ENCODE measurements around the gene EEA1. TPM values are rescaled to one million over a fixed set of nuclear protein-coding genes. Genes with fewer than 3 reads are reported as not detected.

The EEA1 gene
- total RNA-seq, 1 experiment from 2014 or later, result 27.4 TPM

GRCh38 chr12:92905258-92905810, 23.8 kb downstream of the EEA1 start:
- Mint-ChIP-seq H3K27me3 (ENCODE audit: unreplicated experiment) (no peaks in the 10 kb centered on the region), H3K27ac (ENCODE audit: unreplicated experiment) (no peak overlapping the region), H3K4me3 (ENCODE audit: low read depth, unreplicated experiment) (no peak overlapping the region), H3K36me3 (ENCODE audit: insufficient read depth, unreplicated experiment) (no peaks in the 10 kb centered on the region), H3K4me1 (ENCODE audit: low read depth, unreplicated experiment) (no peaks in the 10 kb centered on the region), H3K9me3 (ENCODE audit: low read depth, unreplicated experiment) (peaks cover 2% of the 10 kb centered on the region)
- no TSS peak for BruUV-seq (replicated peaks)
- CTCF ChIA-PET, result no interaction called here
- TF ChIP-seq CTCF (IDR thresholded peaks at IDR 0.05; ENCODE audit: unreplicated experiment), result no peak
- DNase-seq, result no peak
- intact Hi-C loops (cut with micrococcal nuclease; ENCODE audit: unreplicated experiment), result no loop called here

- H3K4me3 Mint-ChIP-seq (ENCODE audit: low read depth, unreplicated experiment), result no peak overlapping the region
- no peak for TF ChIP-seq CTCF (IDR thresholded peaks at IDR 0.05; ENCODE audit: unreplicated experiment)
- intact Hi-C loops (cut with micrococcal nuclease; ENCODE audit: unreplicated experiment), result no loop called here
- H3K27me3 Mint-ChIP-seq (ENCODE audit: unreplicated experiment), result no peaks in the 10 kb centered on the region
- DNase-seq, result no peak
- peaks cover 16% of the 10 kb centered on the region for H3K4me1 Mint-ChIP-seq (ENCODE audit: low read depth, unreplicated experiment)
- H3K9me3 Mint-ChIP-seq (ENCODE audit: low read depth, unreplicated experiment), result no peaks in the 10 kb centered on the region
- H3K27ac Mint-ChIP-seq (ENCODE audit: unreplicated experiment), result no peak overlapping the region
- no TSS peak for BruUV-seq (replicated peaks)
- CTCF ChIA-PET, result interaction anchor here (0.7 kb wide), 1 partner anchor 444 kb away, joined by 3 read pairs; no protein-coding TSS in a partner anchor
- no peaks in the 10 kb centered on the region for H3K36me3 Mint-ChIP-seq (ENCODE audit: insufficient read depth, unreplicated experiment)
These were observed 28.2 kb downstream of the EEA1 start for GRCh38 chr12:92900941-92901340.

DNA sequence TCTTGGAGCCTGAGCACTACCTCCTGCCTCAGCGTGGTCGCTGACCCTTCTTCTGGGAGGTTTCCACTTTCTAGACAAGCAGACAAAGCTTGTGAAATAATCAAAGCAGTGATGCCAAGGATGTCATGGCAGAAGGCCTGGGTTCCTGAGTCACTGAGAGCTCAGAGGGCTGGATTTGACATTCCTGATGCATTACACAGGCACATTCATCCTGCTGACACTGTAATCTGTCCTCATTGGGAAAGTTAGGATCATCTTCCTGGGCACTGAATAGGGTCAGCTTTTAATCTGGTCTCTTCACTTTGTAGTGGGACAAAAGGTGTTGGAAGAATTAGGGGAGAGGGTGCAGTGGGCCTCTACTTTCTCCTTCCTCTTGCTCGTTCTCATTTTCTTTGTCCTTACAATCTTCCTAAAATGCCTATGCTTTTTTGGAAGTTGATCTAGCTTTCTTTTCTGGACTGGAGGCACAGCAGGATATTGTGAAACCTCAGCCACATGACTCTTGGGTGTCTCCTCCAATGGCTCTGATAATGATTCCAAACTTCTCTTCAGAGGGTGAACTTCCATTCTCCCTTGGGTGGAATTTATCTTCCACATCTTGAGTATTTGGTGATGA, 29.6 kb downstream of the EEA1 start:
- Mint-ChIP-seq H3K4me3 (ENCODE audit: low read depth, unreplicated experiment) (no peak overlapping the region), H3K27me3 (ENCODE audit: unreplicated experiment) (no peaks in the 10 kb centered on the region), H3K36me3 (ENCODE audit: insufficient read depth, unreplicated experiment) (no peaks in the 10 kb centered on the region), H3K27ac (ENCODE audit: unreplicated experiment) (no peak overlapping the region), H3K4me1 (ENCODE audit: low read depth, unreplicated experiment) (peaks cover 16% of the 10 kb centered on the region), H3K9me3 (ENCODE audit: low read depth, unreplicated experiment) (no peaks in the 10 kb centered on the region)
- CTCF ChIA-PET, result interaction anchor here (0.6 to 1.3 kb wide), 3 partner anchors 10 to 30 kb away, joined by 3 to 5 read pairs (median 4); partner anchors contain the start of gene EEA1
- DNase-seq, result no peak
- intact Hi-C loops (cut with micrococcal nuclease; ENCODE audit: unreplicated experiment), result no loop called here
- no peak for TF ChIP-seq CTCF (IDR thresholded peaks at IDR 0.05; ENCODE audit: unreplicated experiment)
- BruUV-seq (replicated peaks), result no TSS peak

DNA sequence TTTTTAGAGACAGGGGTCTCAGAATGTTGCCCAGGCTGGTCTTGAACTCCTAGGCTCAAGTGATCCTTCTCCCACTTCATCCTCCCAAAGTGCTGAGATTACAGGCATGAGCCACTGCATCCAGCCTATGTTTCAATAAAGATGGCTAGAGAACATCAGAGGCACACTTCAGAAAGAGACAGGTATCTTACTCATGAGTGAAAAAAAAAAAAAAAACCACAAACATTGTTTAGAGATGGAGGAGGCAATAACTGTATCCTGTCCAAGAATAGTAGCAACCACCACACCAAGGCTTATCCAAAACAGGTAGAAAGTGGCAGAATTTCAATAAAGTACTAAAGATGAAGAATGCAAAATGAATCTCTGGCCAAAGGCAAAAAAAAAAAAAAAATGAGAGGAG, 30.3 kb downstream of the EEA1 start:
- no peak for DNase-seq
- intact Hi-C loops (cut with micrococcal nuclease; ENCODE audit: unreplicated experiment), result no loop called here
- Mint-ChIP-seq H3K27me3 (ENCODE audit: unreplicated experiment) (no peaks in the 10 kb centered on the region), H3K36me3 (ENCODE audit: insufficient read depth, unreplicated experiment) (no peaks in the 10 kb centered on the region), H3K4me3 (ENCODE audit: low read depth, unreplicated experiment) (no peak overlapping the region), H3K4me1 (ENCODE audit: low read depth, unreplicated experiment) (peaks cover 16% of the 10 kb centered on the region), H3K9me3 (ENCODE audit: low read depth, unreplicated experiment) (no peaks in the 10 kb centered on the region), H3K27ac (ENCODE audit: unreplicated experiment) (no peak overlapping the region)
- CTCF ChIA-PET, result interaction anchor here (1.2 kb wide), 1 partner anchor 10 kb away, joined by 4 read pairs; no protein-coding TSS in a partner anchor
- BruUV-seq (replicated peaks), result no TSS peak
- TF ChIP-seq CTCF (IDR thresholded peaks at IDR 0.05; ENCODE audit: unreplicated experiment), result no peak

Data from Calu3 (cell line).